Ovary (tissue), 3 donors: ENCODE results near the gene RPL22.

Source experiments
- CTCF ChIP-seq, 3 donors: fragments of 450-650 bp in 2 of 3; fragments of 200-600 bp in 1 of 3; IDR thresholded peaks; one replicate each; pipeline versions ENCODE4 v1.5.1 to v1.8.0; 2016 to 2022; ENCODE audit warnings: antibody characterized with exemption in 3 of 3, mild to moderate bottlenecking in 1 of 3
- EP300 ChIP-seq: sonication (generic); formaldehyde crosslinking; IDR thresholded peaks from one replicate; pipeline ENCODE4 v1.6.1; 2017; ENCODE audit warnings: antibody characterized with exemption
- POLR2A ChIP-seq: fragments of 450-650 bp; IDR thresholded peaks from one replicate; pipeline ENCODE4 v1.6.1; 2017; ENCODE audit warnings: antibody characterized with exemption, mild to moderate bottlenecking, moderate library complexity
- donor health status: DM: no; HTN: no; CAD: no.

- no peak for TF ChIP-seq POLR2A
- no peak for TF ChIP-seq CTCF (IDR thresholded peaks at IDR 0.05)
- TF ChIP-seq EP300 = no peak
Observed at GRCh38 chr1:6239950-6240768, 40.8 kb upstream of the RPL22 start.
